HK-2 (cell line): ENCODE measurements around the gene PRPF38A.

Experiments
- DNase-seq: peaks from one replicate; pipeline ENCODE4 v3.0.0-alpha.2; 2018; ENCODE audit not compliant: unreplicated experiment

PRPF38A gene

DNA sequence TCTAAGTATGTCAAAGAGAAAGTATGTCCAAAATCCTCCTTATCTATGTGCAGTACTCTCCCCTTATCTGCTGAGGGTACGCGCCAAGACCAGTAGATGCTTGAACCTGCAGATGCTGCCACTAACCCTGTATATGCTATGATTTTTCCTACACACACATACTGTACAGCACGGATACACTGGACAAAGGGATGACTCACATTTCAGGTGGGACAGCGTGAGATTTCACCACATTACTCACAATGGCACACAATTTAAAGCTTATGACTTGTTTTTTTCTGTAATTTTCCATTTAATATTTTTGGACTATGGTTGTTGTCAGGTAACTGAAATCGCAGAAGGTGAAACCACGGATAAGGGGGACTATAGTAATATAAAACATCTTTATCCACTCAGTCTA lies 4.3 kb upstream of the PRPF38A start:
- no peak for DNase-seq

GRCh38 chr1:52402860-52403240 lies 1.6 kb upstream of the PRPF38A start:
- no peak for DNase-seq

GRCh38 chr1:52403566-52404115 lies 761 bp upstream of the PRPF38A start:
- DNase-seq: no peak

- DNase-seq: no peak
Observed at GRCh38 chr1:52404975-52405338, 555 bp downstream of the PRPF38A start.

DNA sequence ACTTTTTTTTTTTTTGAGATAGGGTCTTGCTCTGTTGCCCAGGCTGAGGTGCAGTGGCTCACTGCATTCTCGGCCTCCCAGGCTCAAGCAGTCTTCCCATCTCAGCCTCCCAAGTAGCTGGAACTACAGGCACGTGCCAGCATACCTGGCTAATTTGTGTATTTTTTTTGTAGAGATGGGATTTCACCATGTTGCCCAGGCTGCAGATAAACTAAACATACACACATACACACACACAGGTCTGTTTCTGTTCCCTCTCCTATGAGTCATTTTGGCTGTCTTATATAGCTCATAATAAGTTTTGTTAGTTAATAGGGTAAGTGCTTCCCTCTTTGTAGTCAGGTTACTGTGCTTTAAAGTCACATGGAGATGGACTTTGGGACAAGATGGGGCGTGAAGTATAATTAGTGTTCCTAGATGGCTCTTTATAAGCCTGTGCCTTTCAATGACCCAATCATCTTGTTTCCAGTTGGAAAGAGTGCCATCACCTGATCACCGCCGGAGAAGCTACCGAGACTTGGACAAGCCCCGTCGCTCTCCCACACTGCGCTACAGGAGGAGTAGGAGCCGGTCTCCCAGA lies 9.1 kb downstream of the PRPF38A start:
- DNase-seq: no peak

- no peak for DNase-seq
Observed at GRCh38 chr1:52414942-52415341, 10.5 kb downstream of the PRPF38A start.

DNA sequence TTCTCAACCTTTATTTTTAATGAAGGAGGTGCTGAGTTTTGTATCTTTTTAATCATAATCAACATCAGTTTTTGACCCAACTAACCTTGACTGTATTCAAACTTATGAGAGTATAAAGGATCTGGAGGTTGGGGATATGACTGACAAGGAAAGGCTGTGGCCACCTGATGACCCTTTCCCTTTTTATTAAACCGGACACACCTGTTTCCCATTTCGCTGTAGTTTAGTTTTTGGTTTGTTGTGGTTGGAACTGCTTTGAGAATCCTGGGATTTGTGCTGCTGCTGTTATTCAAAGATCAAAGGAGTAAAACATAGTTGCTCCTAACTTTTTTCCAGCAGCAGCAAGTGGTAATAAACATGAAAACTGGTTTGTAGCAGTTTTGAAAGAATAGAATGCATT lies 12.4 kb downstream of the PRPF38A start:
- no peak for DNase-seq

DNA sequence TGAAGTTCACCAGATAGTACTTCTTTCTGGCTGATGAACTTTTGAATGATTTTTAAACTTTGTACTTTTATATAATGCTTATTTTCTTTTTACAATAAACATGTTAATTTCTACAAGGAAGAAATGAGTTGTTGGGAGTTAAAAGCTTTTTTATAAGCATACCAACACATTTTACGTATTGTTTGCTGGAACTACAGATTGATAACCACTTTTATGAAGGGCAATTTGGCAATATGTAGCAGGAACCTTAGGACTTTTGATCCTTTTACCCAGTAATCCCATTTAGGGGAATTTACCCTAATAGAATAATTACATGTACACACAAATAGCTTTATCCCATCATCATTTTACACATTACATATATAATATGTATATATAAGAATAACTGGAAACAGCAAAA lies 16.3 kb downstream of the PRPF38A start:
- DNase-seq: no peak

GRCh38 chr1:52423055-52423454 lies 18.7 kb downstream of the PRPF38A start:
- no peak for DNase-seq

DNA sequence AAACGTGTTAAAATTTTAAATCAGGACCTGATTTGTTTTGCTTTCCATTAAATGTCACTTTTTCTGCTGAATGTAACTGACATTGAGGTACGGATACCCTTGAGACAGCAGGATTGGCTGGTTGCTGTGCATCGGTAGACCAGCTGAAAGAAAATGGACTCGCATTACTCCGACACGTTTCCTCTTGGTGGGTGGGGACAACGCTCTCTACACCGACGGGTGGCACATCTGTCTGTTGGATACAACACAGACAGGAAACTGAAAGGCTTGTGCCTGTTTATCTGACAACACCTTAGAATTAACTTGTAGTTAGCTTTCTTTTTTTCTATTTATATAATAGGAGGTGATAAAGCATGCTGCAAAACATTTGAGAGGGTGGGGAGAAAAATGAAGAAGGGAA lies 19.4 kb downstream of the PRPF38A start:
- DNase-seq: no peak

- DNase-seq: no peak
Observed at GRCh38 chr1:52424231-52424636, 19.8 kb downstream of the PRPF38A start.

DNA sequence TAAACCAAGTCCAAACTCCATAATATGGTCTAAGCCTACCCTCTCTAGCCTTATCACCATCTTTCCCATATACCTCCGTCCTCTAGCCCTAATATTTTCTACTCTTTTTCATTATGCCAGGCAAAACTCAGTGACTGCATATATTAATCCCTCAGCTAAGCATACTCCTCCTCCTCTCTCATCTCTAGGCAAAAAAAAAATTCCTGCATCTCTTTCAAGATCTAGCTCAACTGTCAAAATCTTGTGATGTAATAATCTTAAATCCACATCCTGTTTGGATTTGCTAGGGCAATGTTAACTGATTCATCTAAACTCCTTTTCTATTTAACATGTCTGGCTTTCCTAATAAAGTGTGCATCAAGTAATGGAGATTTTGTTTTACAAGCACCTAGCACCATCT lies 20.4 kb downstream of the PRPF38A start:
- DNase-seq: no peak

GRCh38 chr1:52426371-52426770 lies 22.0 kb downstream of the PRPF38A start:
- no peak for DNase-seq

- DNase-seq: no peak
Observed at GRCh38 chr1:52427152-52427551, 22.8 kb downstream of the PRPF38A start.

- no peak for DNase-seq
Observed at GRCh38 chr1:52432807-52433206, 28.4 kb downstream of the PRPF38A start.

- no peak for DNase-seq
Observed at GRCh38 chr1:52435211-52435610, 30.8 kb downstream of the PRPF38A start.

DNA sequence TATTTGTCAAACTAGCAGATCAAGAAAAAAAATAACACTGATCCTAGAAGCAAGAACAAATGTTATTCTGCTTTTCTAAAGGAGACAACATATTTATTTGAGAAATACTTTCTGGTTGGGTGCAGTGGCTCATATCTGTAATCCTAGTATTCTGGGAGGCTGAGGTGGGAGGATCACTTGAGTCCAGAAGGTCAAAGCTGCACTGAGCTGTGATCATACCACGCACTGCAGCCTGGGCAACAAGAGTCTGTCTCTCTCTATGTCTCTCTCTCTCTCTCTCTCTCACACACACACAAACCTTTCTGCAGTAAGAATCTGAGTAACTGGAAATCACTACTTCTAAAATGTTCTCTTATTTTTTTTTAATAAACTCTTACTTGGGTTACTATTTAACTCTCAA lies 31.2 kb downstream of the PRPF38A start:
- DNase-seq: no peak

DNA sequence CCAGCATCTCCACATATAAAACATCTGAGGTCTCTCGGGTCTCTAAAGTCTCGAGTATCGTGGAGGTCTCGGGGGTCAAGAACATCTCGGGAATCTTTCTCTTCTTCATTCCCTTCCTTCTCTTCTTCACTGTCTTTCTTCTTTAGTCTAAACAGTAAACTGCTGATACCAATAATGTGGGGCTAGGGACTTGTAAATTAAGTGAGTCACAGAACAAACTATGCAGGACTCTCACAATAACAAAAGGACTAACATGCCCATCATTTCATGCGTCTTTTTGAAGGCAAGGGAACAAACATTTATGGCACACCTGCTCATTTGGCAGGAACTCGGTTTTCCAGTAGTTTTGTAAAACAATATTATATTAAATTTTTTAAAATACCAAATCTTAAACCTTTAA lies 32.4 kb downstream of the PRPF38A start:
- no peak for DNase-seq

DNA sequence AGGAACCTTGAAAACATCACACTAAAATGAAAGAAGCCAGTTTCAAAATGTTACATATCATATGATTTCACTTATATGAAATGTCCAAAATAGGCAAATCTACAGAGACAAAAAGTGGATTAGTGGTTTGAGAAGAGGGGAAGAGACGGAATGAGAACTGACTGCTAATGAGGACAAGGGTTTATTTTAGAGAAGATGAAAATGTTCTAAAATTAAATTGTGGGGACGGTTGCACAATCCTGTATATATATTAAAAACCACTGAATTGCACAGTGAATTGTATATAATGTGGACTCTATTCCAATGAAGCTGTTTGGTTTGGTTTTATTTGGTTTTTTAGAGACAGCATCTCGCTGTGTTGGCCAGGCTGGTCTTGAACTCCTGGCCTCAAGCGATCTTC lies 35.6 kb downstream of the PRPF38A start:
- no peak for DNase-seq

DNA sequence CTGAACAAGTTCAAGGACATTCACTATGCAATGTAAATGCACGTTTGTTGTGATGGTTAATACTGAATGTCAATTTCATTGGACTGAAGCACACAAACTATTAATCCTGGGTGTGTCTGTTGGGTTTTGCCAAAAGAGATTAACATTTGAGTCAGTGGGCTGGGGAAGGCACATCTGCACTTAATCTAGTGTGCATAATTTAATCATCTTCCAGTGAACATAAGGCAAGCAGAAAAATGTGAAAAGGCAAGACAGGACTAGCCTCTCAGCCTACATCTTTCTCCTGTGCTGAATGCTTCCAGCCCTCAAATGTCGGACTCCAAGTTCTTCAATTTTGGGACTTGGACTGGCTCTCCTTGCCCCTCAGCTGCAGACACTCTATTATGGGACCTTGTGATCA lies 40.1 kb downstream of the PRPF38A start:
- no peak for DNase-seq

GRCh38 chr1:52454127-52454526 lies 49.7 kb downstream of the PRPF38A start:
- DNase-seq: no peak

GRCh38 chr1:52454779-52455178 lies 50.4 kb downstream of the PRPF38A start:
- no peak for DNase-seq

- DNase-seq: no peak
Observed at GRCh38 chr1:52455686-52456085, 51.3 kb downstream of the PRPF38A start.

DNA sequence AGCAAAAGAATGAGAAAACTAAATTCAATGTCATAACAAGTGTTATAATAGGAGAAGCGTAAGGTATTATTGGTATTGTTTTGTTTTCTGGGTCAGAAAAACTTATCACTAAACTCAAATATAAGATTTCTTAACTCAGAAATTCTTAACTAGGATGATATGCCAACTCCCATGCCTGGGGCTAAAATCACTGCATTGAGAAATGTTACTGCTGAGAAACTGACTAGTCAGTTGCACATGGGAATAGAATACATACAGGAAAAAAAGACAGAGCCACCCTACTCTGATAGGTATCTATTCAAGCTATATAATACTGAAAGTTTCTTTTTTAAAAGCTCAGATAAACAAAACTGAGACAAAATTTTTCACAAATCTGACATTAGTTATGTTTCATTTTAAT lies 56.3 kb downstream of the PRPF38A start:
- DNase-seq: no peak
